HG03442 (cell line): Measurements from ENCODE around the gene PLCB4.

Experiments used
- ATAC-seq: cut with Tn5 transposase; IDR thresholded peaks from one replicate; pipeline ENCODE4 v1.9.1; 2021; ENCODE audit warnings: mild to moderate bottlenecking, moderate library complexity; ENCODE audit not compliant: unreplicated experiment

PLCB4 gene

DNA sequence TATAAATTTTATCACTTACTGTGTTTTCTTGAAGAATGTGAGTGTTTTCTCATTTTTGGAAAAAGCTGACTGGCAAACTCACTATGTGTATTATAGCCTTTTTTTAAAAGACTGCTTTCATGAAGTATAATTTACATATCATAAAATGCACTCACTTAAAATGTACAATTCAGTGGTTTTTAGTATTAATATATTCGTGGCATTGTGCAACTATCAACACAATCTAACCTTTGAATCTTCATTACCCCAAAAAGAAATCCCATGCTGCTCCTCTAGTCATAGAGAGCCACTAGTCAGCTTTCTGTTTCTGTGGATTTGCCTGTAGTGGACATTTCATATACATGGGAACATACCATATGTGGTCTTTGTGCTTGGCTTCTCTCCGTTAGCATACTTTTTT is 143.8 kb downstream of the PLCB4 start:
- ATAC-seq, result no peak

DNA sequence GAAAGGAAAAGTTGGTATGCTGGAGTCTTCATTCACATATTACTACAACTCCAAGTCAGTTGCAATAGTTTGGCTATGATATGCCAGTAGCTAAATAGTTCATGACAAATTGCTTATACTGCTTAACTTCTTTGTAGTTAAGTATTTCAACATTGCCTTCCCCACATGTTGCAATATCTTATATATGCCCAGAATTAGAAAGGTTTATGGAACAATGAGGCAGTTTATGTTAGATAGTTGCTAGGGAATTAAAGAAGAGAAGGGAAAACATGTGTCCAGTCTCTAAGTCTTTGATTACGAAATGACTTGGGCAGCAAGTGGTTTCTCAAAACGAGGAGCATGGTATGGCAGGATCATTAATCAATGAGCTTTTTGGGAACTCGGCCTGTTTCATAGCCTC is 145.8 kb downstream of the PLCB4 start:
- ATAC-seq, result no peak

DNA sequence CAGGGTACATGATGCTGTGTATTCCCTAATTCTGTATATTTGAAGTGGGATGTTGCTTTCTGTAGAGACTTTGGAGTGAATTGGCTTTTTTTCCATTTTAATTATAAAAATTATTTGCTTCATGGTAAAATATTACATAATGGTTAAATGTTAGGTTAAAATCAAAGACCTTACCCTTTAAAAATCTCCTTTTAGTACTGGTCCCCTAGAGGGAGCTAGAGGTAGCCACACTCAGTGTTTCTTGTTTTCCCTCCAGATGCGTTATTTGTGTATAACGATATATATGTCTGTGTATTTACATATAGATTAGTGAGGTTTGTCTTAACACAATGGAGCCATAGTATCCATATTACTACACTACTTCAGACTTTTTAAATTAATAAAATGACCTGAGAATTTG is 146.7 kb downstream of the PLCB4 start:
- no peak for ATAC-seq

DNA sequence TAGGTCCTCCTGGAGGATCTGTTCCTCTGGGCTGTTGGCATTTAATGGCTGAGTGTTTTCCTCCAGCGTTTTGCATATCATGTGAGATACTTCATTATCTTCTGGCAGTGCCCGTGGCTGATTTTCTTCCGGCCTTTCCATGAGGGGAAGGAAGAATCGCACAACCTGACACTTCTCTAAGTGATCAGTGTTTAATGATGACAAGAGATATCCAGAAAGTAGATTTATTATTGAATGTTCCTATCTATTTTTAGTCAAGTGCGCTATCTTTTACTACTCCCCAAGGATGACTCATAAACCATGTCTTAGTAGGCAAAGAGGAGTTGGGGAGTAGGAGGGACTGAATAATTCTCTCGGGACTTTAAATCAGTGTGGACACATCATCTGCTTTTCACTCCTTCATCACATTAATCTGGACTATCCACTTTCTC is 149.7 kb downstream of the PLCB4 start:
- no peak for ATAC-seq

DNA sequence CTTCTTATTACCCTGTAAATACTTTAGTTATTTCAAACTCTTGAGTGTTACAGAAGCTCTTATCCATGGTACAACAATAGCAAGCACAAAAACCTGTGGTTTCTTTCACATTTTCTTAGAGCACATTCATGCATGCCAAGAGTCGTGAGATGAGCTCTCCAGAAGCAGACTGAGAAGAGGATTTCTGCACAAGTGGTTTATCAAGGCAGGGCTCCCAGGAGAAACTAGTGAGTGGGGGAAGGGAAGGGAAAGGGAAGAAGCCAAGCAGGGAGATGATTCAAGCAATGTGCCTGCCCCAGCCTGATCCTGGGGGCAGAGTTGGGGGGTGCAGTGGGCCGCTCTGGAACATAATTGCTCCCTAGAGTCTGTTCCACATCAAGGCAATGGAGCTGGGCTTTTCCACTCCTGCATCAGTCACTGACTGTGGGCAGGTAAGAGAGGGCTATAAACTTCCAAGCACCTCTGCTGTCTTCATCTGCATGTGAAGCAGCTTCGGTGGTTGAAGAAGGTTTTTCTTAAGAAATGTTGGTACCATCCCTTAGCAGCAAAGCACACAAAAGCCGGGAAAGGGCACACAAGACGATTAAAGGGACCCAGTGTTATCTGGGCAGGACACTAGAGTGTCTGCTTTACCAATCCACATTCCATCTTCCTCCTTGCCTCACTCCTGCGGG is 152.1 kb downstream of the PLCB4 start:
- ATAC-seq, result no peak

DNA sequence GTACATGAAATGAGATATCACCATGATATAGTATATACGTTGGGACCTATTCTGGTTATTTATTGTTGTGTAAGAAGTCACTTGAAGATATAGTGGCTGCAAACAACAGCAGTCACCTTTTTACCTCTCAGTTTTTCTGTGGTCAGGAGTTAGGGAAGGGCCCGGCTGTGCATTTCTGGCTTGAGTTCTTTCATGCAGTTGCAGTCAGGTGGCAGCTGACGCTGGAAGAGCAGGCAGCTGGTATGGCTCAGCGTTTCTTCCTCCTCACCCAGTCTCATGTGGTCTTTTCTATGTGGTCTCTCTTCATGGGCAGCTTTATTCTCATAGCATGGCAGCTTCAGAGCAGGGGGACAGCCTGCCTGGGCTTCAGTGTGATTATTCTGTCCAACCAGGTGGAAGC is 154.4 kb downstream of the PLCB4 start:
- no peak for ATAC-seq

DNA sequence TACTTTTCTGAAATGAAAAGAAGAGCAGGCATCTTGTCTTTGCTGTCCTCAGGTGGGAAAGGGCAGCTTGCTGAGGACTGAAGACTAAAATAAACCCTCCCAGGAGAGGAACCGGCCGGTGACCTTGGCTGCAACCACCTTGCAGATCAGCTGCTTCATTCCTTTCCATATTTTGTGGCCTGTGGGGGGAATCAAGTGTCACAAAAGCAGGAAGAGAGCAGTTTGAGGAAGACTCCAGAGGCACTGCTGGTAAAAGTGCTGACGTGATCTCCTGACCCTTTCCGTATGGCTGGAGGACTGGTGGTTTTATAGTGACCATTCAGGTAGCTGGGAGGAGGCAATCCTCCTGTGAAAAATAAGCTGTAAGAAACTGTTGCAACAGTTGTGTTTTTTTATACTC is 157.0 kb downstream of the PLCB4 start:
- no peak for ATAC-seq

DNA sequence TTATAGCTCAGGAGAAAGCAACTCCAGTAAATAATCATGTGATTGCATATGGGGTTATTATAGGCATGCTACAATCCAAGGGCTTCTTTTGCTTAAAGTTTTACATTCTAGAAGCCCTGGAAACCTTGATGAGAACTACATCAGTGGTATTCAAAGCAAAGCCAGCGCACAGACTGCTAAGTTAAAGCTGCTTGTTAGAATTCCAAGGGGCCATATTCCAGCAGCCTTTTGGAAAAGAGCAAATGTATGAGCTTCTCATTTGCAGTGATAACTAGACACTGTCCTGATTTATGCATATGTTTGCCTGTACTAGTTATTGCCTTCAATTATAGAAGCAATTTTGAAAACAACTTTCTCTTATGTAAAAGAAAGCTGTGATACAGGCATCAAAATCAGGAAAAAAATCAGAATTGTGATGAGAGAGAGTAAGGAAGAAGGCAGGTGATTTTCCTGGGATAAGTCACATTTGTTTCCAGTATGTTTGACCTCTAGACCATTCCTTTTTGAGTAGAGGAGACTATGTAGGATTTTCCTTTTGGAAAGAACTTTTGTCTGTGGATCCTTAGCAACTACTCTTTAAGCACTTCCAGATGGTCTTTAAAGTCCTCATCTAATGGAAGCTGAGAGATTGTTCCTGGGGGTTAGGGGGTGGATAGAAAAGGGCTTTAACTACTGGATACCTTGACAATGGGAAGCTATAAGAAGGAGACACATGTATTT is 159.2 kb downstream of the PLCB4 start:
- no peak for ATAC-seq

DNA sequence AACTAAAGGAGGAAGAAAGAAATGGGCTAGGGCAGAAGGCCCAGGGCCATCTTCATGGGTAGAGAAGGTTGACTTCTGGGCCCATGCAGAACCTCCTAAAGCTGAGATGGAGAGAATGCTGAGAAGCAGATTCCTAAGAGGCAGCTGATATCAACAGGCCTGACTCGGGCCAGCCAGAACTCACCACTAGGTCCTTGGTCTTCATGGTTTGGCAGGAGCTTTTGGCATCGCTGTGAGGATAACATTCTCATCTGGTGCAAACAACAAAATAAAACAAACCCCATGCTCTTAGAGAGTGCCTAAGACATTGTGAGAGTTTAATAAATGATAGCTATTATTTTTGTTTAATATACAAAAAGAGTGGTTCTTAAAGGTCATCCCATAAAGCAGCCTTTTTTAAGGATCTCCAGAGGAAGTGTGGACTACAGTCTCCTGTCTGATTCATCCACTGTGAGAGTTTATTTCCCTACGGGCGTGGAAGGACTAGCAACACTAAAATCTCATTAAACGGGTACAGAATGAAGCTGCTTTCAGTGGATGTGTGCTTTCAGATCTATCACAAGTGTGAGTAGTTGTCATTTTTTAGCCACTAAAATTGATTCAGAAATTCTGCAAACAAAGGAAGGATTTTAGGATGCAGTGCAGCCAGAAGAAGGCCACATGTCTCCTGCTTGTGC is 160.0 kb downstream of the PLCB4 start:
- no peak for ATAC-seq

DNA sequence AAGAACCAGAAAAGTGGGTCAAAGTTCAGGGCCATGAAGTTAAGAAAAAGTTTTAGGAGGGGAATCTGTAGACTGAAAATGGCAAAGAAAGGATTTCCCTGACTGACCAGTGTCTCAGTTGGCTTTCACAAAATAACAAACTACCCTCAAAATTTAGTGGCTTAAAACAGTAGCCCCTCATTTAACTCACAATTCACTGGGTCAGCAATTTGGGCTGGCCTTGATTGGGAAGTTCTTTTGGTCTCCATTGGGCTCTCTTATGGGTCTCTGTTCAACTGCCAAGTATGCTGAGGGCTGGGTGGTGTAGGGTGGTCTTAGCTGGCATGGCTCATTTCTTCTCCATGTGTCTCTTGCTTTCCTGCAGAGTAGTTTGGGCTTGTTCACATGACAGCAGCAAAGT is 161.5 kb downstream of the PLCB4 start:
- ATAC-seq, result no peak

DNA sequence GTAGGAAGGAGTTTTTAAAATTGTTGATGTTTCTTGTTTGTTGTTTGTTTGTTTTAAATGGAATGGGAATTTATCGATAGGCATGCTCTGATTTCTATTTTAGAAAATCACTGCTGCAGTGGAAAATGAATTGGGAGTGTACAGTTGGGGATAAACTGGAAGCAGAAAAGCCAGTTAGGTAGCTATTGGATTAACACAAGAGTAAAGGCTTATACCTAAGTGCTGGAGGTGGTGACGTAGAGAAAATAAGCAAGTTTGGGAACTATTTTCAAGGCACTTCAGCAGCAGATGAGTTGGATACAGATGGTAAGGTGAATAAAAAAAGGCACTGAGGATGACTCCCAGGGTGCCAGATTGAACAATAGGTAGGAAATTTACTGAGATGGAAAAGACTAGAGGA is 164.9 kb downstream of the PLCB4 start:
- ATAC-seq, result no peak

DNA sequence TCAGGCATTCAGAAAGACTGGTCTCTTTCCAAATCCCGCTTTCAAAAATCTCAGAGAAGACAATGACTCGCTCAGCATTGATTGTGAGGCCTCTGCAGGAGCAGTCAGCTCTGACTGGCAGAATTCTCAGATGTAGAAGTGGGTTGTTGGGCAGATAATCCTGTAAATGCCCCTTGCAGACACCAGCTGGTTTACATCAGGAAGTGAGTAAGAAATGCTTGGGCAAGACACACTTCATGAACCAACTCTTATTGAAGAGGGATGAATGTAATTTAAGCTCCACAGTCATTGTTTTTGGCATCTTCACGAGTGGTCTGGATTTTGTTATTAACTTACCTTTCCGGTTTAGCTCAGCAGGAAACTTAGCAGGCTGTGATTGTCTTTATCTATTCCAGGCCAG is 166.6 kb downstream of the PLCB4 start:
- ATAC-seq, result no peak

DNA sequence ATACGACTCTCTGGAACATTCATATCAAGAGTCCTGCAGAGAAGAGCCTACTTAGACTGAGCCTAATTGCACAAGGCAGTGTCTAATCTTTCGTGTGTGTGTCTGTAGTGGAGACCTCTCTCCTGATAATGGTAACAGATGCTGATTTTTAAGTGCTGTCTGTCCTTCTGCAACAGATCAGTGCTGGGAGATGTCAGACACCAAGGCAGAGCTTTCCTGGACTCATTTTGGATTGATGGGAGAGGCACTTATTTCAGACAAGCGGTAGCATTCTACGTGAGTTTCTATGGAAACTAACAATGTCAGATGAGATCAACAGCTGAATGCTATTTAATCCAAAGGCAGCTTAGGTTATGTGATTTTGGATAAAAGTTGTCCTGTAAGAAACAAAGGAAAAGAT is 167.6 kb downstream of the PLCB4 start:
- no peak for ATAC-seq

DNA sequence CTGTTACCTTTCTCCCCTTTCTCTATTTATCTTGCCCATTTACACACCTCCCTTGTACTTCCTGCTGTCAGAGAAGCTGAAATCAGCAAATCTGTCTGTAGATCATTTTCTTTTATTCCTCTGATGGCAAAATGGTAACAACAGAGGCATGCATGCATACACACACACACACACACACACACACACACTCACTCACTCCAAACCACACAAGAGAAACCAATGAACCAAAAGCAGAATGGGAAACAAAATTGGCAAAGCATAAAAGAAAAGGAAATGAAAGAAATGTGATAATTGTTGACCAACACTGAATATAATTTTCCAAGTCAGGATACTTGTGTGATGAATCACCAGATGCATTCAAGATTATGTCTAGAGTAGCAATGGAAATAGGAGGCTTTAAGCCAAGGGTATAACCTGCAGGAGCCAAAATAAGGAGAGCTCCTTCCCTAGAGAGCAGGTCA is 172.4 kb downstream of the PLCB4 start:
- ATAC-seq, result no peak

DNA sequence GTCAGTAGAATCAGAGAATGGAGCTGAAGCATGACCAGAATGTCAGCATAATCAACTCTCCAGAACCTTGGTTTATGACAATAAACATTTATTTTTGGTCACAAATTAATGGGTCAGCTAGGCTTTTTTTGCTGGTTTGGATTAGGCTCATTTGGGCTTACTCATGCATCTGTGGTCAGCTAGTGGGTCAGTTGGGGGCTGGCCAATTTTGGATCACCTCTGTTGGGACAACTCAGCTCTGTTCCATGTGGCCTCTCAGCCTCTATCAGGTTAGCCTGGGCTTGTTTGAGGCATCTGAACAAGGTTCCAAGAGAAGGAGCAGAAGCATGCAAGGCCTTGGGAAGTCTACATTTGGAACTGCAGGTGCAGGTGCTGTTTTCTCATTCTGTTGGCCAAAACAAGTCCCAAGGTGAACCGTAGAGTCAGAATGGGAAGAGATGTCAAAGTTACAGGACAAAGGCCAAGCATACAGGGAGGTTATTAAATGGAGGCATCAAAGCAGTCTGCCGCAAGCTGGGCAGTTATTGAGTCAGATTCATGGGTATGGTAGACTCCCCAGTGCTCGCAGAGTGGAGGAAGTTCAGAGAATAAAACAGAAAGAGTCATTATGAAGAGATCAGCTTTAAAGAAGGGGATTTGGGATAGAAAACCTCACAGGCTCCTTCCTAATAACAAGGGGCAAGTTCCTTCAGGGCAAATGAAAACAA is 173.0 kb downstream of the PLCB4 start:
- ATAC-seq, result no peak

DNA sequence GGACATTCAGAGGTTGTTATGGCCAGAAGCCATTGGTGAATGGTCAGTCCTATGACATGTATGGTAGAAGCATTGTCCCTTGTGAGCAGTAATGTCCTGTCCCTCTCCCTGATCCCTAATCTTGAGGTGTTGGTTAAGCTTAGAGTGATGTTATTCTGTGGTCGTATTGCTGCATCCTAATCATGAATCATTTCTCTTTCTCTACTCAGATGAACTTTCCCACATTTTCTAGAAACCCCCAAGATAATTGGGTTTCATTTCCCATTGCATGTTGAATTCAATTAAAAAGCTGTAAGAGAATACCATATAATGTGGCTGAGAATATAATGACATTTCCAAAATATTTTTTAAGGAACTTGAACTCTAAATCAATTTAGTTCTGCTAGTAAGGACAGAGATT is 175.1 kb downstream of the PLCB4 start:
- no peak for ATAC-seq

DNA sequence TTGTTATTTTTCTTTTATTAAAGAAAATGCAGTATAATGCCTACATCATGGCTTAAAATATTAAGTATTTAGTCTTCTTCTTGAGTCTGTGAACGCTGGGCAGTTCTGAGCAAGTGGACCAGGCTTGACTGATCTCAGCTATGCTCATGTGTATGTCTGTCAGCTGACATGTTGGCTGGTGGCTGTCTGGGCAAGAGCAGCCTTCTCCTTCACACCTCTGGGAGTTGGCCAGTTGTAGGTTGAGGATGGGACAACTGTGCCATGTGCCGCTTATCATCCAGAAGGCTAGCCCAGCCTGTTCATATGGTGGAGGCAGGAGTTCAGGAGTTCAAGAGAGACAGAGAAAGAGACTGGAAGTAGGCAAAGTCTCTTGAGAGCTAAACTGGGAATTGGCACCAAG is 175.9 kb downstream of the PLCB4 start:
- ATAC-seq, result no peak

DNA sequence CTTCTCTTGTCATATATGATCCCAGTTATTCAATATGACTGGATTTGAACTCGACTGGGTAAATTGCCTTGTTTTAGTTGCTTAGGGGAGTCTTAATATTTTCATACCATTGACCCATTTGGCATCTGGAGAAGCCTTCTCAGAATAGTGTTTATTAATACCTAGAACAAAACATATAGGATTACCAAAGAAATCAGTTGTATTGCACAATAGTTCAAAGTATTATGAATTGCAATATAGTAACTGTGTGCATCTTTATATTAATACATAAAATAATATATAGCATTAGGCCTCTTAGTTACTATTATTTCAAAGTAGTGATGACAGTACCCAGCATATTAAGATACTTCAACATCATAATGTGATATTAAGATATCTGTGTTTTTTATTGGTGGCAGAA is 177.8 kb downstream of the PLCB4 start:
- ATAC-seq, result no peak

DNA sequence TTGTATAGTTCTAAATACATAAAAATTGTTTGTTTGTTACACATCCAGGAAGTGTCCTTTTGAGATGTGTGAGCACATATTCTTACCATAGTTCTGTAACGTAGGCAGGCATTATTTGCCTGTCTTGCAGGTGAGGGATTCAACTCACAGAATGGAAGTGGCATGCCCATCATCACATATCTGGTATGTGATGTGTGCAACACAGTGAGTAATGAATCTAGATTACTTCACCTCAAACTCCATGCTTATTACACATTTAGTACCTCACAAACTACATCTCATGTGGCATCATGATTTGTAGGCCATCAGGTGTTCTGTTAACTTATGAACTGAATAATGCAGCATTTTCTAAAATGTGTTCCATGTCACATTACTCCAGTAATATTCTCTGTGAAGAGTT is 181.6 kb downstream of the PLCB4 start:
- ATAC-seq, result no peak

DNA sequence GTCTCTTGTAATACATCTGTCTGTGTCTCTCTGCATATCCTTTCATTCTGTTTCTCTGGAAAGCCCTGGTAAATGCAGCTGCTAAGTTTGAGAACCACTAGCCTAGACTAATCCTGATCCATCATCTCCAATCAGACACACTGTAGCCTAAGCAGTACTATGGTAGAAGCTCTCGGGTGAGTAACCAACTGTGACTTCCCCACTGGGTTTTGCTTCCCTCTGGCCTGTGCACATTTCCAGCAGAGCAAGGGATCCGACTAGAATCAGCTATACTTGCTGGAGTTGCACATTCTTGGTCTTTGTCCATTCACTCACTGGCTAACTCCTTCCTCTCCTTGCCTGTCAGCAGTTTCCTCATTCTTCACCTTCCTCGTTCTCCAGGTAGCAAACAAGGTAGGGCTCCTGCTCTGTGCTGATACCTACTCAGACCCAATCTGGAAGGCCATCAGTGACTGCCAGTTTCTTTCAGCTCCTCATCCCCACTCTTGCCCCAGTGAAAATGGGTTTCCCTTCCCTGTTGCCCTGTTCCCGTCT is 184.2 kb downstream of the PLCB4 start:
- no peak for ATAC-seq

DNA sequence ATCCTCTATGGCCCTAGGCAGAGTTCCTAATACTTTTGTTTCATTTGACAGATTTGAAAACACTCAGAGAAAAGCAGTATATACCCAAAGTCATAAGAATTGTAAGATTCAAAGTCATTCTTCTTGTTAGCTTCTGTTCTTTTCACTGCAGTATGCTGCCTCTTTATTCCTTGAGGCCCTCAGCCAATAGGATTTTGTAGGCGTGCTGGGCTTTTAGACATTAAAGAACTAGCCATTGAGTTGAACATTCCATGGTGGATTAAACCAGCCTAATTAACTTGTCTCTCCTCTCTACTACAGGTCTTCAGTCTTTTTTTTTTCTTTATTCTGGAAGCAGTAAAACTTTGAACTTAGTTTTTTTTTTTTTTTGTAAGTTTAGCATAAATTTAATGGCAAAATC is 186.3 kb downstream of the PLCB4 start:
- ATAC-seq, result no peak
